Measurements from ENCODE around the gene ETS1. TPM values are rescaled to one million over a fixed set of nuclear protein-coding genes. Genes with fewer than 3 reads are reported as not detected.

Gene ETS1
- total and polyA plus RNA-seq, 2 experiments from 2014 or later: 1.7 to 10.2 TPM

DNA sequence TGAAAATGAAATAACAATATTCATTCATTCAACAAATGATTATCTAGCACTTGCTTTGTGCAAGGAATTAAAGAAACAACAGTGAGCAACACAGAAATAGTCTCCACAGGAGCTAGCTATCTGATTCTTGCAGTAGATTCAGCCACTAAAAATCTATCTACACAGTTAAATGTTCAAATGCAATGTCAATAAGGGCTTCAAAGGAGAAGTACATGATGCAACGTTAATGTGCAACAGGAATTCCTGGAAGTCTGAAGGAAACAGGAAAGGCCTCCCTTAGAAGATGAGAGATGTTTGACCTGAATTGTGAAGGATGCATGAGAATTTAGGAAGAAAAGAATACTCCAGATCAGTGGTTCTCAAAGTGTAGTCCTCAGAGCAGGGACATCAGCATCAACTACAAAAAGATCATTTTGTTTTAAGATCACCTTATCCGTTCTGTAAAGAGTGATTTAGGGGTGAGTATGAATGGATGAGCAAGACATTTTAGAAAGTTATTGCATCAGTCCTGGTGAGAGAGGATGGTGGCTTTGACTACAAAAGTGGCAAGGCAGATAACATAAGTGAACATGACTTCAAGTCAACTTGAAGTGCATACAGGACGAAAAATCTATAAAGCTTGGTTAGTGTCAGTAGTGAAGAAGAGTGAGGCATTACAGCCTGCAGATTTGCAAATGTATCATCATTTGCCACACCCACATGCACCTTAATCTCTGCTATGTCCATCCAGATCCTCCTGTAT, 96.0 kb downstream of the ETS1 start:
- Histone ChIP-seq H3K36me3 (no peaks in the 10 kb centered on the region), H3K4me3 (no peak overlapping the region), H3K9me3 (ENCODE audit: low read depth) (no peaks in the 10 kb centered on the region), H3K27ac (no peak overlapping the region), H3K4me1 (ENCODE audit: low read depth) (peaks cover 57% of the 10 kb centered on the region), H3K27me3 (no peaks in the 10 kb centered on the region)
- no peak for DNase-seq (ENCODE audit: low read depth in 1 of 2, low spot score in 1 of 2)
- TF ChIP-seq, protein P1, sequence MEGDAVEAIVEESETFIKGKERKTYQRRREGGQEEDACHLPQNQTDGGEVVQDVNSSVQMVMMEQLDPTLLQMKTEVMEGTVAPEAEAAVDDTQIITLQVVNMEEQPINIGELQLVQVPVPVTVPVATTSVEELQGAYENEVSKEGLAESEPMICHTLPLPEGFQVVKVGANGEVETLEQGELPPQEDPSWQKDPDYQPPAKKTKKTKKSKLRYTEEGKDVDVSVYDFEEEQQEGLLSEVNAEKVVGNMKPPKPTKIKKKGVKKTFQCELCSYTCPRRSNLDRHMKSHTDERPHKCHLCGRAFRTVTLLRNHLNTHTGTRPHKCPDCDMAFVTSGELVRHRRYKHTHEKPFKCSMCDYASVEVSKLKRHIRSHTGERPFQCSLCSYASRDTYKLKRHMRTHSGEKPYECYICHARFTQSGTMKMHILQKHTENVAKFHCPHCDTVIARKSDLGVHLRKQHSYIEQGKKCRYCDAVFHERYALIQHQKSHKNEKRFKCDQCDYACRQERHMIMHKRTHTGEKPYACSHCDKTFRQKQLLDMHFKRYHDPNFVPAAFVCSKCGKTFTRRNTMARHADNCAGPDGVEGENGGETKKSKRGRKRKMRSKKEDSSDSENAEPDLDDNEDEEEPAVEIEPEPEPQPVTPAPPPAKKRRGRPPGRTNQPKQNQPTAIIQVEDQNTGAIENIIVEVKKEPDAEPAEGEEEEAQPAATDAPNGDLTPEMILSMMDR (IDR thresholded peaks at IDR 0.05; ENCODE audit: low read depth, low read length): no peak

DNA sequence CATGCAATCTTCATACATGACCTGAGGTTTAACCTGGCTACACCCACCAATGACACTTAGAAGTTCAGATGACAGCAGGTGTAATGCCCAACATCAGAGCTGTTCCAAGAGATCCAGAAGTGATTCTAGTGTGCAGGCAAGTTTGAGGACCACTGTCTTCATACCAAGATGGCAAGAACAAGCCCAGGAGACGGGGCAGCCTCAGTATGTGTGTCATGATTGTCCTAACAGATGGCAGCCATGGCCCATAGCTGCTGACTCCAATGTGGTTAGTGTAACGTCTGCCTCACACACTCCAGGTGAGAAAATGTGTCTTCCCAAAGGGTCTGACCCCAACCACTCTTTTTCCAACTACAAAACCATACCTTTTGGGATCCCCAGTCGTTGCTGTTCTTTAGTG, 97.3 kb downstream of the ETS1 start:
- H3K36me3 ChIP-seq: no peaks in the 10 kb centered on the region
- no peak for DNase-seq (ENCODE audit: low read depth in 1 of 2, low spot score in 1 of 2)
- no peaks in the 10 kb centered on the region for H3K9me3 ChIP-seq (ENCODE audit: low read depth)
- TF ChIP-seq, protein P1 (IDR thresholded peaks at IDR 0.05; ENCODE audit: low read depth, low read length): no peak
- no peak overlapping the region for H3K4me3 ChIP-seq
- H3K4me1 ChIP-seq (ENCODE audit: low read depth): peaks cover 52% of the 10 kb centered on the region
- H3K27ac ChIP-seq: no peak overlapping the region
- H3K27me3 ChIP-seq: no peaks in the 10 kb centered on the region

DNA sequence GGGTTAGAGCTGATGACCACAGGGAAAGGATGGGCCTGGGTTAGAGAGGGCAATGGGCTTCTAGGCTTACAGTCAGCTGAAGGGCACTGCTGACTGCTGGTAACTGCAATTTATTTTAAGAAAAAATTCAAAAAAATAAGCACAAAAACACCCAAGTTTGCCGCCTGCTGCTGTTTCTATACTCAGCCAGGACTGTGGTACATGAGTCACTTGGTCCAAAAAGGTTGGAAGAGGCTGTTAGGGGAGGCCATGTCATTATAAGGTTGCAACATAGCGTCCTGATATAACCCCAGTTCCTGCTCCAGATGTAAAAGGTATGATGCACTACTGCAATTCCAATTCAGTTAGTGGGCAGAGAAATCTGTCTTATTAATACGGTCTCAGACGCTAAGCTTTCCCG, 98.9 kb downstream of the ETS1 start:
- no peaks in the 10 kb centered on the region for H3K9me3 ChIP-seq (ENCODE audit: low read depth)
- H3K36me3 ChIP-seq: no peaks in the 10 kb centered on the region
- no peak overlapping the region for H3K4me3 ChIP-seq
- no peaks in the 10 kb centered on the region for H3K27me3 ChIP-seq
- peak overlapping the region; percentile 58 for H3K27ac ChIP-seq
- DNase-seq (ENCODE audit: low read depth in 1 of 2, low spot score in 1 of 2): peak in 1 of 2 donors; percentile 95
- TF ChIP-seq, protein P1 (IDR thresholded peaks at IDR 0.05; ENCODE audit: low read depth, low read length): no peak
- peaks cover 52% of the 10 kb centered on the region for H3K4me1 ChIP-seq (ENCODE audit: low read depth)

DNA sequence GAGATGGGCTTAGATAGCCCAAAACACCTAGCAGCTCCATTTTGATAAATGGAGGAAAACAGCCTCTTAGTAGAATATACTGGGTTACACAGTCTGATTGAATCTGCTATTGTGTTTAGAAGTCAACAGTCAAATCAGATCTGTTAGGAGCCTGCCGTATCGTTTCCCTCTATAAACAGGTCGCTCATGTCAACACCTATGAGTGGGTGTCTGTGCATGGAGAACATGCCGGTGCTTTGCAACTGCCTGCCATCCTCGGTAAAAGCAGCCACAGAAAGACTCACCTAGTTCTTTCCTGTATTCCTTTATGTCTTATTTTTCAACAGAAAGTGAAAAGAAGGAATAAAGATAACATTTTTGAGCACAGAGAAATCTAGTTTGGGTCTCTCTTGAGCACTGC, 99.4 kb downstream of the ETS1 start:
- Histone ChIP-seq H3K4me1 (ENCODE audit: low read depth) (peaks cover 47% of the 10 kb centered on the region), H3K27me3 (no peaks in the 10 kb centered on the region), H3K9me3 (ENCODE audit: low read depth) (no peaks in the 10 kb centered on the region), H3K27ac (peak overlapping the region; percentile 58), H3K4me3 (no peak overlapping the region), H3K36me3 (no peaks in the 10 kb centered on the region)
- DNase-seq (ENCODE audit: low read depth in 1 of 2, low spot score in 1 of 2): peak in 1 of 2 donors; percentile 83
- TF ChIP-seq, protein P1 (IDR thresholded peaks at IDR 0.05; ENCODE audit: low read depth, low read length): no peak

DNA sequence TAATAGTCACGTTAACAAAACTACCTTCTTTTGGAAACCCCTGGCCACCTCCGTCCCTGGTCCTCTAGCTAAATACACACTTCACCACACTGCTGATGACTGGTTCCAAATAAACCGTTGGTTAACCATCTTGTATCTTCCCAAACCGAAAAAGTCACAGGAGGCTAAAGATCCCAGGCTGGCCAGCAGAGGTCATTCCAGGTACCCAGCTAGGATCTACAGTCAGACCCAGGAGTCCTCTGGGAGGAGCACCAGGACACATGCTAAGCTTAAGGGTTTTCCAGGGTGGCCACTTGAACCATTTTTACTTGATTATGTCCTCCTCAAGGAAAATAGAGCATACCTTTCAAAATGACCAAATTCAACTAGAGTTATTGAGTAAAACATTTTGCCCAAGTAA, 103.2 kb downstream of the ETS1 start:
- no peaks in the 10 kb centered on the region for H3K9me3 ChIP-seq (ENCODE audit: low read depth)
- H3K27ac ChIP-seq: no peak overlapping the region
- H3K27me3 ChIP-seq: peaks cover 3% of the 10 kb centered on the region
- H3K36me3 ChIP-seq: no peaks in the 10 kb centered on the region
- TF ChIP-seq, protein P1 (IDR thresholded peaks at IDR 0.05; ENCODE audit: low read depth, low read length): no peak
- no peak overlapping the region for H3K4me3 ChIP-seq
- no peak for DNase-seq (ENCODE audit: low read depth in 1 of 2, low spot score in 1 of 2)
- H3K4me1 ChIP-seq (ENCODE audit: low read depth): peaks cover 34% of the 10 kb centered on the region
